GM19035 (cell line): ENCODE data around the gene ABI3.
"Not testable (repeated sequence)": the region's sequence is repeated elsewhere in the genome, so short reads cannot be mapped to it uniquely, and the experiment has no call there.

Experiments
- ATAC-seq: cut with Tn5 transposase; IDR thresholded peaks from one replicate; pipeline ENCODE4 v1.9.1; 2021; ENCODE audit not compliant: unreplicated experiment

The ABI3 gene

DNA sequence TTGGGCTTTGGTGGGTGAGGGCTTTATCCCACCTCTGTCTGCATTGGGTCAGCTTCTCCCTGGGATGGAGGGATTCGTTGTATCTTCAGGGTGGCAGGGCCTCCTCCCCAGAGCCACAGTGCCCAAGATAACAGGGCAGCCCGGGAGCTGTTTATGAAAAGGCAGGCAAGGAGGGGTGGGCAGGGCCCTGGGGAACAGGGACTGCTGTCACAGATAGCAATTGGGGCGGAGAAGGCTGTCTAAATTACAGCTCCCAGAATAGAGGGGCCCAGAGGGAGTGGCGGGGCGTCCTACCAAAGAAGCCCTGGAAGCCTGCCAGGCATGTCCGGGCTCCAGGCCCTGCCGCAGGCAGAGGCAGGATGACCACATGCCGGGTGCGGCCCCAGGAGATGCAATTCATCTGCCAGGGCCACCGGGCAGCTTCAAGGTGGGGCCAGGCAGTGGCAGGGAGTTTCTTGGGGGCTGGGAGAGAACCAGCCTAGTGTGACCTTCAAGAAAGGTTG is 38.8 kb downstream of the ABI3 start:
- ATAC-seq = no peak

DNA sequence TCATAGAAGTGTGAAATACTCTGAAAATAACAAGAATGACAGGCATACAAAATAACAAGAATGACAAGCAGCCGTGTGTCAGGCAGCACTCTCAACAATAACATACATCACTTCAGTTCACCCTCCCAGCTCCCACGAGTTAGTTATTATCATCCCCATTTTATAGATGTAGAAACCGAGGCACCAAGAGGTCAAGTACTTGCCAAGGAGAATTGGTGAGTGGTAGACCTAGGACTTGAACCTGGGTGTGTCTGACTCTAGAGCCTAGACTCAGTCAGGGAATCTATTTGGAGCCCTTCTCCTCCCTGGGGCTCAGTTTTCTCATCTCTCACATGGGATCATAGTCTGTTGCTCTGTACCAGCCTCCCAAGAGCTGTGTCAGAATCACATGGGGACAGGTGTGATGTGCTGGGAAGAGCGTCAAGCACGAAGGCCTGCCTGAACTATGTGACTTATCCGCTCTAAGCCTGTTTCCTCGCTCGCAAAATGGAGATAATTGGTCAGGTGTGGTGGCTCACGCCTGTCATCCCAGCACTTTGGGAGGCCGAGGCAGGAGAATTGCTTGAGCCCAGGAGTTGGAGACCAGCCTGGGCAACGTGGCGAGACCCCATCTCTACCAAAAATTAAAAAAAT is 39.5 kb downstream of the ABI3 start:
- no peak for ATAC-seq

DNA sequence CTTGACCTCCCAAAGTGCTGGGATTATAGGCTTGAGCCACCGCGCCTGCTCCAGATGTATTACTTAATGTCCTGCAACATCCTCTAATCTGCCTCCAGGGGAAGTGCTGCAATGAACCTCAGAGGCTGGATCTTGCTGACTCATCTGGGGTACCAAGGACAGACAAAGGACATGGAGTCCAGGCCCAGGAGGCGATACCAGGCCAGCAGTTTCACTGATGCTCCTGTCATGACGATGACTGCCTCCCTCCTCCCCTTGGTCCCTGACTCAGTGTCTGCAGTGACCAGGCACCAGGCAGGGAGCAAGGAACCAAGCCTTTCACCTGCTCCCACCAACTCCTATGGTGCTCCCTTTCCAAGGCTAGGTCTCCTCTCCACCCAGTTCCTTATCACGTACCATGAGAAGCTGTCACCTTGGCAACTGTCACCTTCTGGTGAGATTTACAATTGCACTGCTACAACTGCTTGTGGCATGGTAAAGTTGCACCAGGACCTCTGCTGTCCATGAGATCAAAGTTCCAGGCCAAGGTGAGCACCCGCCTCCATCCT is 41.7 kb downstream of the ABI3 start:
- ATAC-seq = no peak

DNA sequence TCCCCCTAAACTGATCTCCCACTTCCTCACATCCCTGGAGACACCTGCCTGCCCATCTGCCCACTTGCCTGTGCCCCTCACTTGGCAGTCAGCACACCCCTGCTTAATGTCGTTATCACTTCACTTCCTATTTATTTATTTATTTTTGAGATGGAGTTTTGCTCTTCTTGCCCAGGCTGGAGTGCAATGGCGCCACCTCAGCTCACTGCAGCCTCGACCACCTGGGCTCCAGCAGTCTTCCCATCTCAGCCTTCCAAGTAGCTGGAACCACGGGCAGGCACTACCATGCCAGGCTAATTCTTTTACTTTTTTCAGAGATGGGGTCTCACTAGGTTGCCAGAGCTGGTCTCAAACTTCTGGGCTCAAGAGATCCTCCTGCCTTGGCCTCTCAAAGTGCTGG is 43.6 kb downstream of the ABI3 start:
- no peak for ATAC-seq

DNA sequence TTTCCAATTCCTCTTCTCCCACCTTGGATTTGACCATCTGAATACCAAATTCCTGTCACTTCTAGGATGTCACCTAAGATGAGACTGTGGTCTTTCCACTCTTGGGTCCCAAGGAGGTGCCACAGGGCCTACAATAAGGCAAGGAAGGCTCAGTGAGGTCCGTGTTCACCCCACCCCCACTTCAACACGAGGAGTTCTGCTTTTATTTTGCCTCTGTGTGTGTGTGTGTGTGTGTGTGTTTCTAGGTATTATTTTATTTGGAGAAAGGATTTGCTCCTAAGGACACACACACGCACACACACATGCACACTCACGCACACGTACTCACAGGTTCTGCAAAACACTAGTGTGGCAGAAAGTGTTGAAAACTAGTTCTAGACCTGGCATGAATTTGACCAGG is 44.6 kb downstream of the ABI3 start:
- ATAC-seq = no peak

DNA sequence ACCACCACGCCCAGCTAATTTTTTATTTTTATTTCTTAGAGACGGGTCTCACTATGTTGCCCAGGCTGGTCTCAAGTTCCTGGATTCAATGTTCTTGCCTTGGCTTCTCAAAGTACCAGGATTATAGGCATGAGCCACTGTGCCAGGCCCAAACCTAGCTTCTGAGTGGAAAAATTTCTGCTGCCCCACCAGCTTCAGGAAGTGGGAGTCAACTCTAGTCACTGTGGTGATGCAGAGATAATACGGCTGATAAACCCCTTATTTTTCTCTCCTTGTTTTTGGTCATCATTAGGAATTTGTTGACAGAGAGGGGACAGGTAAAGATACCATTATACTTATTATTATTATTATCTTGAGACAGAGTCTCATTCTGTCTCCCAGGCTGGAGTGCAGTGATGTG is 47.9 kb downstream of the ABI3 start:
- no peak for ATAC-seq

DNA sequence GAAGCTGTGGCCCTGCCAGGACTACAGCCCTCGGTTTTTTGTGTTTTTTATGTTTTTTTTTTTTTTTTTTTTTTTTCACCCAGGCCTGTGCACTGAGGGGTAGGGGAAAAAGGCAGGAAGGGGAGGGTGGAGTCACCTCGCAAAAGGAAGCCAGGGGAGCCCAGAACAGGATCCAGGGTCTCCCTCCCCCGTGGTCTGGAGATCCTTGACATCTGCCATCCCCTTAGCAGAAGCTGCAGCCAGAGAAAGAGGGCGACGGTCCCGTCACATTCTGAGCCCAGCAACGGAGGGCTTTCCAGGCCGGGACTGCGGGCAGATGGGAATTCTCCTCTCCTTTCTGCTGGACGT is 49.1 kb downstream of the ABI3 start:
- ATAC-seq = no peak

DNA sequence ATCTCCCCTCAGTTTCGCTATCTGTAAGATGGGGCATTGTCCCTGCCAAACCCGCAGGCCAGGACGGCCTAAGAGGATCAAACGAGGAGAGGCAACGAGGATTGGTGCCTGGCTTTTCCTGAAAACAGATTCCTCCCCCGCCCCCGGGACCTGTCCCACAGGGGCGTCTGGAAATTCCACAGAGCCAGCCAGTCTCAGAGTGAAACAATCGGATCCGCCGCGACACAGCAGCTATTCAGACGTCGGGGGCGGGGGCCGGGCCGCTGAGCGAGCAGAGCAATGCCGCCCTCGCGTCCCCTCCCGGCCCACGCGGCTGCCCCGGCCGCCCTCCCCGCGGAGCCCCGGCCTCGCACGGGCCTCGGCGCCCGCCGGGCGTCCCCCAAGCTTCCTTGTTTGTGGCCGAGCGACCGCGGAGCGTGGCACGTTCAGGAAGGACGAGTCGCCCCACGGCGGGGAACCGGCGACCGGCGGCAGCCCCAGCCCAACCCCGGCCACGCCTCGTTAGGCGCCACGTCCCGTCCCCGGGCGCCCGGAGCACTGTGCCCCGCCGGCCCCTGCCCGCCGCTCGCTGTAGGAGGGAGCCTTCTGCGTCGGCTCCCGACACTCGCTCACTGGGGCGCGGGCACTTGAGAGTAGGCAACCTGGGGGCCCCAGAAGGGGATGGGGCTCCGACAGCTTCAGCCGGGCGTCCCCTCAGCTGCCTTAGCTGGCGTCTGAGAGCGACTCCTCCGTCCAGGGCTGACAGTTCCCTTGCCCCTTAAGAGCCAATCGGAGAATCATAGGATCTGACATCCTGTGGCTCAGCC is 49.7 kb downstream of the ABI3 start:
- ATAC-seq = no peak

DNA sequence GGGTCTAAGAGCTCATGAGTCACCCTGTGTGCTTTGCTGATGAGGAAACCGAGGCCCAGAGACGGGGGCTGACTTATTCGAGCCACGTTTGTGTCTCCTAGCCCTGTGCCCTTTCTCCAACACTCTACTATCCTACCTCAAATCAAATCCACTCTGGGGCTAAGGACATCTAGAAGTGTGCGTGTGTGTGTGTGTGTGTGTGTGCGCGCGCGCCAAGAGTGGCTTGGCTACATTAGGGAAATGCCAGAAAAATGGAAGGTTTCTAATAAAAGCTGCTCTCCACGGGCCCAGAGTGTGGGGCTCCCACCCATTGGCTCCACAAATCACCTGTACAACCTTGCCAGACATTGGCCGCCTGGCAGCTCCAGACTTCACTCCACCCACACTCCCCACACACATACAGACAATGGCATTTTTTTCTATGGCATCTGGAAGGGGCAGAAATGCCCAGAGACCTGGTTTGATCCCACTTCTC is 50.3 kb downstream of the ABI3 start:
- no peak for ATAC-seq

DNA sequence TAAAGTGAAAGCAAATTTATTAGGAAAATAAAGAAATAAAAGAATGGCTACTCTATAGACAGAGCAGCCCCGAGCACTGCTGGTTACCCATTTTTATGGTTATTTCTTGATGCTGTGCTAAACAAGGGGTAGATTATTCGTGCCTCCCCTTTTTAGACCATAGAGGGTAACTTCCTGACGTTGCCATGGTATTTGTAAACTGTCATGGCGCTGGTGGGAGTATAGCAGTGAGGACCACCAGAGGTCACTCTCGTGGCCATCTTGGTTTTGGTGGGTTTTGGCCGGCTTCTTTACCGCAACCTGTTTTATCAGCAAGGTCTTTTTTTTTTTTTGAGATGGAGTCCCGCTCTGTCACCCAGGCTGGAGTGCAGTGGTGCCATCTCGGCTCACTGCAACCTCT is 51.0 kb downstream of the ABI3 start:
- not testable (repeated sequence) for ATAC-seq

DNA sequence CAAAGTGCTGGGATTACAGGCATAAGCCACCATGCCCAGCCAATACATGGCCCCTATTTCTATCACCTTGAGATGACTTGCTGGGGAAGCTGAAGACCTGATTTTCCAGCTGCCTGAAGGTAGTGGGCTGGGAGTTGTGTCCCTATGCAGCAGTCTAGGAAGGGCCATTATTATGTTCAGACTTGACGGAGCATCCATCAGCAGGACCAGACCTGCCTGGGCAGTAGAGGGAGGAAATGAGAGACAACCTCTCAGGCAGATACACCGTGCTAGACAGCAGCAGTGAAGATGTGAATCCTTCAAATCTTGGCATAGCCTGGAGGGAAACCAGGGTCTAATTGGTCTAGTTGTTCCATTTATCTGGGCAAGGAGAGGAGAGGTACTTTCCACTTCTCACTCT is 55.7 kb downstream of the ABI3 start:
- ATAC-seq = no peak

DNA sequence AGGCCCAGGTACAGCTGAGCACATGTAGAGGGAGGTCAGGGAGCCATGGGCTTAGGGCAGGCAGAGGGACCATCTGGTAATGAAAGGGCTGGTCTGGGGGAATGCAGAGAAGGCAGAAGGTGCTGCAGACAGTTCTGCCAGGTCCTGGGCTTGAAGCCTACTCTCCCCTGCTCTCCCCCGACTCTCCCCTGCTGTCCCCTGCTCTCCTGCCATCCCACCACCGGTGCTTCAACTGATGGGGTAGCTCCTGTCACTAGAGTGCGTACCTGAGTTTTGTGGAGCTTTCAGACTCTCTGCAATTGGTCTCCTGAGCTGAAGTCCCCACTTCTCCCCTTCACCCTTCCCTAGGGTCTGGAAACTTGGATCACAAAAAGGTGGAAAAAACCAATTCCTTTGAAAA is 57.4 kb downstream of the ABI3 start:
- ATAC-seq = no peak

DNA sequence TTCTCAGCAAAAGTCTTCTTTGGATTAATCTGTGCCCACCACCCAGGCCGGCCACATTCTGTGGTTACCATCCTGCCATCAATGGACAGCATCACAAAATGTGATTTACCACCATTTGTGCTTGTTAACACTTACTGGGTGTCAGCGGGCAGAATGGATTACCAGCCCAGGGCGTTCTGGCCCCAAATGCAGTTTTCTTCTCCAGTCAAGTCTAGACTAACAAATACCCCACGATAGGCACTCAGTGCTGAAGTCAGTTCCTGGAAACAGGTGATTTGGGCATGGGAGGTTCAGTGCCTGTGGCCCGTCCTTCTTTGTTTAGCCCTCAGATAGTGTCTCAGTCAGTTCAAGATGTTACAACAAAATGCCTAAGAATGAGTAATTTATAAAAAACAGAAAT is 58.8 kb downstream of the ABI3 start:
- no peak for ATAC-seq
